22Rv1 (cell line): Measurements from ENCODE around the gene CAMK1D.
"Not testable (repeated sequence)": the region's sequence is repeated elsewhere in the genome, so short reads cannot be mapped to it uniquely, and the experiment has no call there.

Source experiments
- H3K27ac ChIP-seq: fragments of 450-650 bp; 2 replicates; pipeline ENCODE4 v1.5.1; 2017
- ZFX ChIP-seq: fragments of 450-650 bp; IDR thresholded peaks from 2 replicates; pipeline ENCODE4 v1.6.1; 2017; ENCODE audit warnings: antibody characterized with exemption, borderline replicate concordance
- TF ChIP-seq, protein P1 (sequence below): fragments of 450-650 bp; IDR thresholded peaks from 2 replicates; pipeline ENCODE4 v1.5.1; 2017; ENCODE audit warnings: mild to moderate bottlenecking

CAMK1D gene

DNA sequence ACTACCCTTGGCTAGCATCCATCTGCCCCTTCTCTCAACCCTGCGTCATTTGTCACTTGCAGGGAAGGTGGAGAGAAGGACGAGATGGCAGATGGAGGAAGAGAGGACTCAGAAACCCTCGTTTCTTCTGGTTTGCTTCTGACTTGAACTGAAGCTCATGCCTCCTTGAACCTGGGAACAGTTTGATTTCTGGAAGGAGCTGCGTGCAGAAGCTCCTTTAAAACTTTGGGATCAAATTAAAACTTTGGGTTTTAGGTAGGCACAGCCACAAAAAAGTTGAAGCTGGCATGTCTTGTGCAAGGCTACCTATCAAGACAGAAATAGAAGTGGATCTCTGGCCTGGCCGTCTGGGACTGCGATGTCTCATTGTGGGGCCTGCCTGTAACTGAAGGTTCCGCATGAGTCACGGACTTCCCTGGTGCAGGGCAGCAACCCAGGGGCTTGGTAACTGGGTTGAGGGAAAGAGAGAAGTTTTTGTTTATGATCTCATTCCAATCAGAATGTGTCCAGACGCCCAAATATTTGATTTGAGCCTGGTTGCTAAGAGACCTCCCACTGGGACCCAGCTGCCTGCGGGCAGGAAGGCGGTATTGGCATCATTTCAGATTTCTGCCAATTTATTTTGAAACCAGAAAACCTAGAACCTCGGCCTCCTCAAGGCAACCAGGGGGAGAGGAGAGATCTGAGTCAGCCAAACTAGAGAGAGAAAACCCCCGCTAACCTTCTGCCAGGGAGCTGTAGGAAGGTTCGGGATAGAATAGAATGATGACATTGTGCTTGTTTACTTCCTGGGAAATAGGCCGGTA, 15.8 kb upstream of the CAMK1D start:
- TF ChIP-seq, protein P1, sequence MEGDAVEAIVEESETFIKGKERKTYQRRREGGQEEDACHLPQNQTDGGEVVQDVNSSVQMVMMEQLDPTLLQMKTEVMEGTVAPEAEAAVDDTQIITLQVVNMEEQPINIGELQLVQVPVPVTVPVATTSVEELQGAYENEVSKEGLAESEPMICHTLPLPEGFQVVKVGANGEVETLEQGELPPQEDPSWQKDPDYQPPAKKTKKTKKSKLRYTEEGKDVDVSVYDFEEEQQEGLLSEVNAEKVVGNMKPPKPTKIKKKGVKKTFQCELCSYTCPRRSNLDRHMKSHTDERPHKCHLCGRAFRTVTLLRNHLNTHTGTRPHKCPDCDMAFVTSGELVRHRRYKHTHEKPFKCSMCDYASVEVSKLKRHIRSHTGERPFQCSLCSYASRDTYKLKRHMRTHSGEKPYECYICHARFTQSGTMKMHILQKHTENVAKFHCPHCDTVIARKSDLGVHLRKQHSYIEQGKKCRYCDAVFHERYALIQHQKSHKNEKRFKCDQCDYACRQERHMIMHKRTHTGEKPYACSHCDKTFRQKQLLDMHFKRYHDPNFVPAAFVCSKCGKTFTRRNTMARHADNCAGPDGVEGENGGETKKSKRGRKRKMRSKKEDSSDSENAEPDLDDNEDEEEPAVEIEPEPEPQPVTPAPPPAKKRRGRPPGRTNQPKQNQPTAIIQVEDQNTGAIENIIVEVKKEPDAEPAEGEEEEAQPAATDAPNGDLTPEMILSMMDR: no peak
- no peak for TF ChIP-seq ZFX
- H3K27ac ChIP-seq: no peak overlapping the region

DNA sequence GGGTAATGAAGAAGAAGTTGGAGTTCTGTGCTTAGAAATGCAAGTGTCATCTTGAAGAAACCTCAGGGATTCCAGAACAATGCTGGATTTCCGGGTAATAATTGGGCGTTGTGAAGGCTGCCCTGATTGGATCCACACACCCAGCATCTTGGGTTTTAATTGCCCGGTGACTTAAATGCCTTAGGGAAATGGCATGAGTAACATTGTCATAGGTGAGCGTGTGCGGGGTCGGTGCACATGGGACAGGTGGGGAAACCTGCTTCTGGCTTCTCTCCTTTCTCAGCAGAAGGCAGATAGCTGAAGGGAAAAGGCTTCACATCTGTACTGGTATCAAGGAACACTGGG, 15.2 kb upstream of the CAMK1D start:
- no peak overlapping the region for H3K27ac ChIP-seq
- TF ChIP-seq ZFX: no peak
- TF ChIP-seq, protein P1: no peak

DNA sequence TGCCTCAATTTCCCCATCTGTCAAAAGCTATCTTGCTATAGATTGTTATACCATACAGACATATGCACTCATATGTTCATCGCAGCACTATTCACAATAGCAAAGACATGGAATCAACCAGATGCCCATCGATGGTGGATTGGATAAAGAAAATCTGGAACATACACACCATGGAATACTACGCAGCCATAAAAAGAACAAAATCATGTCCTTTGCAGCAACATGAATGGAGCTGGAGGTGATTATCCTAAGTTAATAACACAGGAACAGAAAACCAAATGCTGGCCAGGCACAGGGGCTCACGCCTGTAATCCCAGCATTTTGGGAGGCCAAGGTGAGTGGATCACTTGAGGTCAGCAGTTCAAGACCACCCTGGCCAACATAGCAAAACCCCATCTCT, 14.2 kb upstream of the CAMK1D start:
- H3K27ac ChIP-seq: not testable (repeated sequence)

GRCh38 chr10:12337453-12338372, 11.6 kb upstream of the CAMK1D start:
- TF ChIP-seq ZFX: no peak
- TF ChIP-seq, protein P1: no peak
- no peak overlapping the region for H3K27ac ChIP-seq

DNA sequence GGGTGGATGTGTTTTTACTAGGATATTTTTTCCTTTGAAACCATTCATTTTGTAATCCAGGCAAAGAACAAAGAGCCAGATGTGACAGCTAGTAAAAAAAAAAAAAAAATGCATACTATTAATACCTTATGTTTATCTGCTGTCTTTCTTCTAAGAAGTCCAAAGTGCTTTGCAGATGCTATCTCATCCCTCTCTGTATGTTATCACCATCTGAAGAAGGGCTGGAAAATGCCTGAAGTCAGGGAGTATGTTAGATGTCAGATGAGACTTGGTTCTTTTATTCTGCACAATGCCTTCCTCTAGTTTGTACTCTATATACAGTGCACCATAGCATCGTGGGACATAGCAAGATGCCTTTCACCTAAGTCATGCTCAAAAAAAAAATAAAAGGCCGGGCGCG, 10.4 kb upstream of the CAMK1D start:
- TF ChIP-seq, protein P1: no peak
- TF ChIP-seq ZFX: no peak
- H3K27ac ChIP-seq: no peak overlapping the region

GRCh38 chr10:12340371-12340770, 9.0 kb upstream of the CAMK1D start:
- TF ChIP-seq ZFX: no peak
- TF ChIP-seq, protein P1: no peak
- no peak overlapping the region for H3K27ac ChIP-seq

- TF ChIP-seq, protein P1: no peak
- TF ChIP-seq ZFX: no peak
- no peak overlapping the region for H3K27ac ChIP-seq
Observed at GRCh38 chr10:12340937-12341336, 8.4 kb upstream of the CAMK1D start.
